HG02970 (cell line): ENCODE measurements around the gene ADAMTS2.

ENCODE experiments used
- ATAC-seq: cut with Tn5 transposase; IDR thresholded peaks from one replicate; pipeline ENCODE4 v1.9.1; 2021; ENCODE audit warnings: mild to moderate bottlenecking, moderate library complexity, moderate number of reproducible peaks; ENCODE audit not compliant: unreplicated experiment, low FRiP score

Gene ADAMTS2

DNA sequence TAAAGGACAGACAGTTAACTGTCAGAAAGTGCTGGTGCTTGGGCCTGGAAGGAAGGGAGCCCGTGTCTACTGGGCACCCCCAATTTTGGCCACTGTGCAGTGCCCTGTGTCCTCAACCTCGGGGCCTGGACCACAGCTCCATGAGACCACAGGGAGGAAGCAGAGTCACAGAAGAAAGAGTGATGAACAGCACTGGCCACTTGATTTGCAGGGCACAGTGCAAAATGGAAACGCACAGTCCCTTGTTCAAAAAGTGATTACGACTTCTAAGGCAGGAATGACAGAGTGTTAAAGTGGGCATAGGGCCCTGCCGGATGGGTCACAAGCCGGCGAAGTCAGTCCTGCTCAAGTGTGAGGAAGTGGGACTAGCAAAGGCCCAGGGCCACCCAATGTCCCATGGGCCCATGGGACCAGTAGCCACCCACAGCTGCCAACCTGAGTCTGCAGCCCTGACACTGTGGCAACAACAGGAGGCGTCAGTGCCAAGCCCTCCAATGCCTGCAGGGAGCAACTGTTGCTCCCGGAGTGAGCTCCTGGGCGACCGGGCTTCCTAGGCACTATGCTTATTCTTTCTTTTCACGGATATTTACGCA is 85.4 kb downstream of the ADAMTS2 start:
- ATAC-seq, result no peak

DNA sequence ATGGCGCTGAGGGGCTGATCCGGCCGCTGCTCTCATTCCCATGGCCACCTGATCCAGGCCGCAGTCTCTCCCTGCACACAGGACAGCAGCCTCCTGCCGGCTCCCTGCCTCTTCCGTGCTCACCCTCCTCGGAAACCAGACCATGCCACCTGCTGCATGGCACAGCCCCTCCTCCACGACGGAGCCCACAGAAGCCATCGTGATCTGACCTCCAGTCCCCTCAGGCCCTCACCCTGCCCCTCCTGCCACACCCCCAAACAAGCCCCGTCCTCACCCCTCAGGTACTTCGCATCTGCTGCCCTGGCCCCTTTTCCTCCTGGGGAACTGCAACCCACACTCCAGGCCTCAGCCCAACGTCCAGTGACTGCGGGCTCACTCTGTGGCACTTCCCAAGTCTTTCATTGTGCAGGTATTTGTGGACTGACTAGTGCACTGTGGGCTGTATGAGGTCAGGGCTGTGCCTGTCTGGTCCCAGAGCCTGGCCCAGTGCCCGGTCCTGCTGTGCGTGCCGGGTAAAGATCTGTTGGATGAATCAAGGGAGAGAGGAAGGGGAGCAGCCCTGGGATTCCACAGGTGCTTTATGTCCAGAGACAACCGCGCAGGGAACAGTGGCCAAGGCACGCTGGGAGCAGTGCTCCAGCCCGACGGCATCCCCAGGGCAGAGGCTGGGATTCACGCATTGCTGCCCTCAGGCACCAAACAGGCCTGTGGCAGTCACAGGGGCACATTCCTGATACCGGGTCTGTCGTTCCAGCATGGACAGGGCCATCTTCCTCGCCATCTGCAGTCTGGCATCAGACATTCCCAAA is 86.1 kb downstream of the ADAMTS2 start:
- no peak for ATAC-seq

GRCh38 chr5:179258001-179258921 is 87.0 kb downstream of the ADAMTS2 start:
- ATAC-seq, result no peak

DNA sequence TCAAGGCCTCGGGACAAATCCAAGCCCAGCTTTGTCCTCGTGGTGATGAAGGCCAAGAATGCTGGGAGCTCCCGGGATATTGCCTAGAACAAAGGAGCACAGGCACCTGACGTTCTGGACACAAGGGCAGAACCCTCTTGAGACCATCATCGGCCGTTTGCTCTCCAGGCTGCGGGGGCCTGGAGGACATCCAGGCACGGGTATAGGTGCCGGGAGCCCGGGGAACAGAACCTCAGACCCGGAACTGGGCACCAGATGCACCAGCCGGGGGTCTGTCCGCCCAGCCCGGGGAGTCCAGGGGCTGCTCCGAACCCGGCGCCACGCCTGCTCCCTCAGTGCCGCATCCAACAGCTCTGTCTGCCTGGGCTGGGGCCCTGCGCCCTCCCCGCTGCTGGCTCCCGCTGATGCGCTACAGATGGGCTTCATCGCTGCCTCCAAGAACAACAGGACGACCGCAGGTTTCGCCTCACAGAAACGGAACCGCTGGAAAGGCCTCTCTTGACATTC is 88.0 kb downstream of the ADAMTS2 start:
- no peak for ATAC-seq

- ATAC-seq, result no peak
Observed at GRCh38 chr5:179256328-179257175, 88.7 kb downstream of the ADAMTS2 start.

DNA sequence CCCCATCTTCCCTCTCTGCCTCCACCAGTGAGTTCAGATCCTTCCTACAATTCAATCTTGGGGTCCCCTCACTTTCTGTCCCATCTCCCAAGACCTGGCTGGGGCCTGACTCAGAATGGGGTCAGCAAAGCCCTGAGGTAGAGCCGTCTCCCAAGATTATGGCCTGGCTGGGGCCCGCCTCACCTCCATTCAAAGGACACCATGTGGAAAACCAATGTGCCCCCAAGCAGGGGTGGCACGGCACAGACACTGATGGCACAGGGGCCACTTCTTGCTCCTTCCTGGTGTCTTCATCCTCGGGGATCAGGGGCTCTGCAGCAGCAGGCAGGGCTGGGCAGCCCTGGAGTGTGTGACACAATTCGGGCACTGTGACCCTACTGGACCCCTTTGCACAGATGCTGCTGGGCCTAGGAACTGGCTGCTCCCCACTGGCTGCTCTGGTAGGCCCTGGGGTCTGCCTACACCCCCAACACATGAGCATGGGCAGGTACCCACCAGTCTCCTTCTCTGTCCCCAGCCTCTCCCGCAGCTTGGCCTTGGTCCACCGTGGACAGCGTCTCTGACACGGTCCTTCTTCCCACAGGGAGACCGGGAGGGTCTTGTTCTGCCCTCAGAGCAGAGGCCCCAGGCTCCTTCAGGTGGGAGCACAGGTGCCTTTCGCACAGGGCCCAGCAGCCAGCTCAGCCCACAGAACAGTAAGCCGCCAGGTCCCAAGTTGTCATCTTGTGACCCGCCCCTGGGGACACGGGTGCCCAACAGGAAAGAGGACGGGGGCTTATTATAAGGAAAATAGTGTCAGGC is 89.5 kb downstream of the ADAMTS2 start:
- ATAC-seq, result no peak

DNA sequence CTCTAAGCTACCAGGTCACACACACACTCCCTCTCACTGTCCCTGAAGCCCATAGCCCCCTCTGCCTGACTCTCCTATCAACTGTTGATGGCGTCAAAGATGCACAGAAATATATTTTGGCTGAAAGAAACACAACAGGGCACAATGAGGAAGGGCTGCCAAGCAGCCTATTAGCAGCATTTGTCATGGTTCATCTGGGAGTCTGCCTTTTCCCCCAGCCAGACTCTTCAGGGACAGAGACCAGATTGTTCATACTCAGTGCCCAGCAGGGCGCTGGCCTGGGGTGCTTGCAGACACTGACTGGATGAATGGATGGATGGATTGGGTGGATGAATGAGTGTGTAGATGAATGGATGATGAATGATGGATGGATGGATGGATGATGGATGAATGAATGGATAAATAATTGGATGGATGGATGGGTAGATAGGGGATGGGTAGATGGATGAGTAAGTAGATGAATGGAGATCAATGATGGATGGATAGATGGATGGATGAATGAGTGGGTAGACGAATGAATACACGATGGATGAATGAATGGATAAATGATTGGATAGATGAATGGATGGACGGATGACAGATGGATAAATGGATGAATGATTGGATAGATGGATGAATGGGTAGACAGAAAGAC is 90.5 kb downstream of the ADAMTS2 start:
- ATAC-seq, result no peak

DNA sequence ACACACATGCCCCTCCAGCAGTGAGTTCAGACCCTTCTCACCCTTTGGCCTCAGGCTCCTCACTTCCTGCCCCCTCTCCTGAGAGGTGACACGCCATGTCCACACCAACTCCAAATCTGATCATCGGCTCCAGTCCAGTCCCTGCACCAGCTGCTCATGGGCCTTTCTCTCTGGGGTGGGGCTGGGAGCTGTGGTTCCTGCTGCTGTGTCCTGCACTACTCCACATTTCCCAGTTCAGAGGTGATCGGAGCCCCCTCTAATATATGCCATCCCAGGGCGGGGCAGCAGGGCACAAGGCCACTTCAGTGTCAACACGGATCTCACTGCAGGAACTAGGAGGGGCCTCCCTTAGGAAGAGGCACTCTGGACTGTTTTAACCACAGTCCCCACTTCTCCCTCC is 91.5 kb downstream of the ADAMTS2 start:
- ATAC-seq, result no peak

GRCh38 chr5:179251276-179251969 is 93.8 kb downstream of the ADAMTS2 start:
- ATAC-seq, result no peak

DNA sequence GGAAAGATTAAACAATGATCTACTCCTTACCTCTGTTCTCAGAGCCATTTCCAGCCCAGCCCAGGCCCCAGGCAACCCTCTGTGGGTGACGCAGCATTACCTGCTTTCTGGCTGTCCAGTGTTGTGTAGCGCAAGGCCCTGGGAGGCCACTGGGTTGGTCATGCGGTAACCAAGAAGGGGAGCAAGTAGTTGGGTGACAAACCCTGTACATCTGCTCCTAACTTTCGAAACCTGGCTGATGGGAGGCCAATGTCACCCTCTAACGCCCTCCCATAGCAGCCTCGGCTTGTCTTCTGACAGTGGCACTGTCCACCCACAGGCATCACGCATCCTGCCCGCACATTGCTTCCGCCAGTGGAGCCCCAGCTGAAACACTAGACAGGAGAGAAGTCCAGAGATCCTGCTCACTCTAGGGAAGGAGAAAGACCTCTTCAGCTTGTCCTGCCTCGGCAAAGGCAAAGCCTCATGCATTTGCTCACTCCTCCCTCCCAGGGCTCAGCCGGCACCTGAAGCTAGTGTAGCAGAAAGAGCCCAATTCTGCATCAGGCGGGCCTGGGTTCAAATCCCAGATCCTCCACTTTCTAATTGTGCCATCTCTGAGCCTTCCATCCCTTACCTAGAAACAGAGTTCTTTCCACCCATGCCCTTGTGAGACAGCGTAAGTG is 94.6 kb downstream of the ADAMTS2 start:
- no peak for ATAC-seq

DNA sequence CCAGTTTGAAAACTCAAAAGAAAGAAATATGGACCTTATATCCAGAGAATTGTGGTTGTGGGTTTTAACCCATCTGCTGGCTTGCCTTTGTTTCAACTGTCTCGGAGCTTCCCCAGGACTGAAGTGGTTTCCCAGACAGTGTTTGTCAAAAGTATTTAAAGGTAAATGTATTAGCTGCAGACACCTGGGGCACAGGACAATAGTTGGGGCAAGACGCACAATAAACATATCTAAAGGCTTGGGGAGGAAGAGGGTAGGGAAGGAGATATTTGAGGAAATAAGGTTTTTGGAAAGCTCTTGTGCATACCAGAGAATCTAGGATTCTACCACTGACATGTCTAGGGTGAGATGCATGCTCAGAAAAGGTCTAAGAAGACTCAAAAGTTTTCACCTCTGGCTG is 99.0 kb downstream of the ADAMTS2 start:
- no peak for ATAC-seq

GRCh38 chr5:179245031-179245430 is 100.2 kb downstream of the ADAMTS2 start:
- no peak for ATAC-seq

DNA sequence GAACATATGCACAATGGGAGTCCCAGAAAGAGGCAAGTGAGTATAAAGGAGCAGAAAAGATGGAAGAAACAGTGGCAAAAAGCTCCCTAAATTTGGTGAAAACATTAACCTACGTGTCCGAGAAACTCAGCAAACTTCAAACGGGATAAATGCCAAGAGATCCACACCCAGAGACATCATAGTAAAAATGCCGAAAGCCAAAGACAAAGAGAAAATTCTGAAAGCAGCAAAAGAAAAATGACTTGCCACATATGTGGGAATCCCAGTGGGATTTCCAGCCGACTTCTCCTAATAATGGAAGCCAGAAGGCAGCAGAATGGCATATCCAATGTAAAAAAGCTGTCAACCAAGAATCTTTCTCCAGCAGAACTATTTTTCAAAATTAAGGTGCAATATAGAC is 101.2 kb downstream of the ADAMTS2 start:
- no peak for ATAC-seq

GRCh38 chr5:179243333-179243732 is 101.9 kb downstream of the ADAMTS2 start:
- ATAC-seq, result no peak

- ATAC-seq, result no peak
Observed at GRCh38 chr5:179242676-179243075, 102.6 kb downstream of the ADAMTS2 start.

- no peak for ATAC-seq
Observed at GRCh38 chr5:179241764-179242370, 103.4 kb downstream of the ADAMTS2 start.

DNA sequence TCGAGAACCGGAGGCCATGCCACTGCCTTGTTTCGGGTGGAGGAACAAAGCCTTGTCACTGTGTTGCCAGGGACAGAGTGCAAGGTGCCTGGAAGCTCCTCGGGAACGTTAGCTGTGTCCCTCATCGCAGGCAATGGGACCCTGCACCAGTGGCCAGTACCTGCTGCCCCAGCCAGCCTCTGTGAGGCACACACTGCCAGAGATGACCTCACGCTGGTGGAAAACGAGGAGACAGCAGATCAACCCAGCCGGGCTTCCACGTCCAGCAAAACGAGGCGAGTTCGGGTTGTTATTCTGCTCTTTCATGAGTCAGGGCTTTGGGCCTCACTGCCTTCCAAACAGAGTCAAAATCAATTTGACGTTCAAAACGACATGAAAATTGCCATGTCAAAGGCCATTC is 104.1 kb downstream of the ADAMTS2 start:
- ATAC-seq, result no peak
